GM18520 (cell line): Measurements from ENCODE around the gene CCNT2.
"Not testable (repeated sequence)": the region's sequence is repeated elsewhere in the genome, so short reads cannot be mapped to it uniquely, and the experiment has no call there.

Experiments used
- ATAC-seq: cut with Tn5 transposase; IDR thresholded peaks from one replicate; pipeline ENCODE4 v1.9.1; 2021; ENCODE audit not compliant: unreplicated experiment

CCNT2 gene

DNA sequence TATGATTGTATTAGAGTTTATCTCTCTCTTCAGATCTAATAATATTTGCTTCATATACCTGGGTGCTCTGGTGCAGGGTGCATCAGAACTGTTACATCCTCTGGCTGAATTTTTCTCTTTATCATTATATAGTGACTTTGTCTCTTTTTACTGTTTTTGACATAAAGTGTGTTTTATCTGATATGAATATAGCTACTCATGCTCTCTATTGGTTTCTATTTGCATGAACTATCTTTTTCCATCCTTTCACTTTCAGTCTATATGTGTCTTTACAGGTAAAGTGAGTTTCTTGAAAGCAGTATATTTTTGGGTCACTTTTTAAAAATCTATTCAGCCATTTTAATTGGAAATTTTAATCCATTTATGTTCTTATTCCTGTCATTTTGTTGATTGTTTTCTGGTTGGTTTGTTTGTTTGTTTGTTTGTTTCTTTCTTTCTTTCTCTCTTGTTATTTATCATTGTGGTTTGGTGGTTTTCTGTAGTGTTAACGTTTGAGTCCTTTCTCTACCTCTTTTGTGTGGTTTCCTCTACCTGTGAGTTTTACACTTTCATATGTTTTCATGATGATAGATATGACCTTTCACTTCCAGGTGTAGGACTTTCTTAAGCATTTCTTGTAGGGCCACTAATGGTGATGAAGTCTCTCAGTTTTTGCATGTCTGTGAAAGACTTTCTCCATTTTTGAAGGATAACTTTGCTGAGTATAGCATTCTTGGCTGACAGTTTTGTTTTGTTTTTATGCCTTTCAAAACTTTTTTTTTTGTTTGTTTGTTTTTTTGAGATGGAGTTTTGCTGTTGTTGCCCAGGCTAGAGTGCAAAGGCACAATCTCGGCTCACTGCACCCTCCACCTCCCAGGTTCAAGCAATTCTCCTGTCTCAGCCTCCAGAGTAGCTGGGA lies 54.9 kb downstream of the CCNT2 start:
- no peak for ATAC-seq

DNA sequence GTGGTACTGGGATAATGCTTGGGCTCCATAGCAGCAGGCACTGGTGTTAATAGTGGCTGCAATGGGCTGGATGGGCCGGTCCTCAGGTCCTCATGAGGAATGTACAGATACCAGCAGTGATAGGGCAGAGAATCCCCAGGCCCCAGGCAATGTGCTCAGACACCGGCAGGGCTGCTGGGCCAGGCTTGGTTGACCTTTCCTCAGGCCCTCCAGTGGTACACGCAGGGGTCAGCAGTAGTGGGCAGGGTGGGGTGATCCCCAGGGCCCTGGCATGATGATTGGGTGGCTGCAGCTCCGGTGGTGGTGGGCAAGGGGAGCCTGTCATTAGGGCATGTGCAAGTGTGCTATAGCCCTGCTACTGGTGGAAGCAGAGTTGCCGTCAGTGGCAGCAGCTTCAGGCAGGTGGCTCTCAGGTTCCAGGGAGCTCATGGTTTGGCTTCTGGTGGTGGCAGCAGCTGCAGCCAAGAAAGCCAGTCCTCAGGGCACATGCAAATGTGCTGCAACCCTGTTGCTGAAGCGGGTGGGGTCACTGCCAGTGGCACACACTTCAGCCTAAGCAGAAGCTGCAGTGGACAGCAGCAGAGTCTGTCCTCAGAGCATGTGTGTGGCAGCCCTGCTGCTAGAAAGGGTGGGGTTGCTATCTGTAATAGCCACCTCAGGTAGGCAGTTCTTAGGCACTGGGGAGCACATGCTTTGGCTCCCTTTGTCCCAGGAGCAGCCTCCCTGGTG lies 56.8 kb downstream of the CCNT2 start:
- ATAC-seq, result no peak

DNA sequence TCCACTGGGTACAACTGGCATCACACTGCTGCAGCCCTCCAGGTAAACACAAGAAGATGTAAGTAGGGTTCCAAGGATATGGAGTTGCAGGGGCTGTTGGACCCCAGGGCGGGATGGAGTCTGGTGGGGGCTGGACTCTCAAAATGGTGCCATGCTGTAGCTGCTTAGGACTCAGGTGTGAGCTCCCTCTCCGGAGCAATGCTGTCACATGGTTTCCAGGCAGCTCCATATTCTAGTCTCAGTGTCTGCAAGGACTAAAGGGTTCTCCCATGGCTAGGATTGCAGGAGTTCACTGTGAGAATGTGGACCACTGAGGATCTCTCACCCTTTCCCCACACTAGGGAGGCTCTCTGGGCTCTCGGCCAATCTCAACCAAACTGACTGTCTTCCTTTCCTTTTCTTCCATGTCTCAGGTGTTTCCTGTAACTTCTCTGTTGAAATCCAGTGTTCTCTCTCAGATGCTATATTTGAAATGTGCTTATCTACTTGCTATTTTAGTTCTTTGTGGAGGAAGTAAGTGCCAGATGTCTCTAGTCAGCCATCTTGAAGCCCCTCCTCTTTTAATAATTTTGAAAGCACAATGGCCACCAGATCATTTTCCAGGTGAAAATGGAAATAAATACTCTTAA lies 57.6 kb downstream of the CCNT2 start:
- ATAC-seq, result no peak

DNA sequence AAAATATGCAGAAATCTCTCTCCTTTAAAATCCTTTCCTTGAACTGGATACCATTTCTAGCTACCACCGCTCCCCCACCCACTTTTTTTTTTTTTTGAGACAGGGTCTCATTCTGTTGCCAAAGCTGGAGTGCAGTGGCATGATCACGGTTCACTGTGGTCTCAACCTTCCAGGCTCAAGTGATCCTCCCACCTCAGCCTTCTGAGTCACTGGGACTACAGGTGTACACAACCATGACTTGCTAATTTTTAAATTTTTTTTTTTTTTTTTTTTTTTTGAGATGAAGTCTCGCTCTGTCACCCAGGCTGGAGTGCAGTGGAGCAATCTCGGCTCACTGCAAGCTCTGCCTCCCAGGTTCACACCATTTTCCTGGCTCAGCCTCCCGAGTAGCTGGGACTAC lies 58.5 kb downstream of the CCNT2 start:
- ATAC-seq, result not testable (repeated sequence)

DNA sequence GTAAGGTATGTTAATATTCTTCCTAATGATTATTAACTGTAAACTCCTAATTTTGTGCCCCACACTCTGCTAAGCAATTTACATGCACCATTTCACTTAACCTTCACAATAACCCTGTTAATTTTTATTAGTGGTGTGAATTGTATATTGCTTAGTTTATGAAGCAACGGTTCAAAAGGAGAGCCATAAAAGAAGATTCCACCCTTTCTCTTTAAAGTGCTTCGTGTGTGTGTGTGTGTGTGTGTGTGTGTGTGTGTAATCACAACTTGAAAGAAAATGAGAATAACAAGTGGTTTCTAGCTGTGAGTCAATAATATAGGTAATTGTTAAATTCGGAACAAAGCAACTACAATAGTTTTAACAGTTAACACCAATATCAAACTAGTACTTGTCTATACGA lies 60.6 kb downstream of the CCNT2 start:
- no peak for ATAC-seq

DNA sequence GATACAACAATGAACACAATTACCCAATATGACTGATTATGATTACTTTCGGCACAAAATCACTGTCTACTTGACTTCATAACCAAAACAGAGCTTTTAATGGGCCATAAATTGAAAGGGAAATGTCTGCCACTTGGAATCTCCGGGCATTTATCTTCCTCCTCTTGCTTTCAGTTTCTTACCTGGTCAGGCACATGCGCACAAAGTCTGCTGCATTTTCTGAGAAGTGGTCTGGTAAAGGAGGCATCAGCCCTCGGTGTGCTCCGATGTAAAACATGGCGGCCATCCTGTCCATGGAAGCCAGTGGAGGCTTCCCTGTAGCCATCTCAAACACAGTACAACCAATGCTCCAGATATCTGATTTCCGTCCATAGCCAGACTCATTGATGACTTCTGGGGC lies 62.0 kb downstream of the CCNT2 start:
- ATAC-seq, result no peak

DNA sequence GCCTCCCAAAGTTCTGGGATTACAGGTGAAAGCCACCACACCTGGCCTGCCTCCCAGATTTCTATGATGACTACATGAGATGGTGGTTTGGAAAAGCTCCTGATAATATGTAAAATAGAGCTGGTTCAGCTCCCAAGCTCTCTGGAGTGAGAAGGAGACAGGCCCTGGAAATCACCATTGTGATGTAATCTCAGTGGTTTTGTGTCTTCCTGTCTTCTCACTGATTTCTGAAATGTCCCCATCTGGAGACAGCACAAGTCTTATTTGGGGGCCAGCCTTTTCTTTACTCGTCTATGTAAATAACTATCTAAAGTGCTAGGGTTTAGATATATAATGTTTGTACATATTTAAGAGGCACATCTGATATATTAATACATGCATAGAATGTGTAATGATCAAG lies 64.0 kb downstream of the CCNT2 start:
- ATAC-seq, result no peak

DNA sequence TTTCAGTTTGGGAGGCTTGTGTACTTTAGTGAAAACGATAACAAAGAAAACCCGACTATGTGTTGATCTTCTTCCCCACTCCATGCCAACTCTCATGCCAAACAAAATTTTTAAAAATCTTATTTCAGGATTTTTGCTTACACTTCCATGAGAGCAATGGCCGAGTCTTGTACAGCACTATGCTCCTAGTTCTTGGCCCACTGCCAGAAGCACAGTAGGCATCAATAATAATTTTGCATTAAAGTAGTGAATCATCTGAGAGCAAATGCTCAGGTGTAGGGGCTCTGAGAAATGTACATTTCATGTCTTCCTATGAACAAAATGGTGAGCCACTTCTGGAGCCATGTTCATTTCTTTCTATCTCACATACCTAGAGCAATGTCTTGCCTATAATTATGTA lies 66.4 kb downstream of the CCNT2 start:
- ATAC-seq, result no peak

DNA sequence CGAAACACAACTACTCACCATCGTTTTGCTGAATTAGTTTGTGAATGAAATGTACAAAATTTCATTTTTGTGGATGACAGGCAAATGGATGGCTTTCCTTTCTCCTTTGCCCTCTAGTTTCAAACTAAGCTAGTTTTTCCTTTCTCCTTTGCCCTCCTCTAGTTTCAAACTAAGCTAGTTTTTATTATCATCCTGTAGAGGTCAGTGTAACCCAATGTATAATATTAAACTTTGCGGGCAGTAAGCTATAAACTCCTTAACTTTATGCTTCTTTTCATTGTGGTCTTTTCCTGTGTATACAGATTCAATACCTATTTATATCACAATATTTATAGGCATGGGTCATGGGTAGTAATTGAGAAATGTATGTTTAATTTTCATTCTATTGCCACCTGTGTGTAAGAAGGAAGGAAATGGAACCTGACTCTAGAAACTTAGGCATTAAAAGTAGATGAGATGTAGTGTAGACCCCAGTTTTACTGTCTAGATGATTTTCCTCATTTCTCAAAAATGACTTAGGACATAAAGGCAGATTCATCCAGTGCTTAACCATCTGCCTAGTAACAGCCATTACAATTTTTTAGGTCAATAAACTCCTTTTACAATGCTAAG lies 70.5 kb downstream of the CCNT2 start:
- ATAC-seq, result no peak

DNA sequence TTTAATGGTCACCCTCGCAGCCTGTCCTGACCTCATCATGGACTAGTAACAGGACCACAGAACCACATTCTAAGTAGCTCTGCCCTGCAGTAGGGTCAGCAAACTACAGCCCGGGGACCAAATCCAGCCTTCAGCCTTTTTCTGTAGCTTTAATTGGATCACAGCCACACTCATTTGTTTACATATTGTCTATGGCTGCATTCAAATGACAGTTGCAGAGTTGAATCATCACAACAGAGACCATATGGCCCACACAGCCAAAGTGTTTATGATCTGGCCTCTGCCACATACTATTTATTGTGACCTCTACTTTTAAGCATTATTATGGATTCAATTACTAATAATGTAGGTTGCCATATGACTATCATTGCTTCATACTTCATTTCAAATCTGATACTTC lies 80.9 kb downstream of the CCNT2 start:
- ATAC-seq, result no peak

DNA sequence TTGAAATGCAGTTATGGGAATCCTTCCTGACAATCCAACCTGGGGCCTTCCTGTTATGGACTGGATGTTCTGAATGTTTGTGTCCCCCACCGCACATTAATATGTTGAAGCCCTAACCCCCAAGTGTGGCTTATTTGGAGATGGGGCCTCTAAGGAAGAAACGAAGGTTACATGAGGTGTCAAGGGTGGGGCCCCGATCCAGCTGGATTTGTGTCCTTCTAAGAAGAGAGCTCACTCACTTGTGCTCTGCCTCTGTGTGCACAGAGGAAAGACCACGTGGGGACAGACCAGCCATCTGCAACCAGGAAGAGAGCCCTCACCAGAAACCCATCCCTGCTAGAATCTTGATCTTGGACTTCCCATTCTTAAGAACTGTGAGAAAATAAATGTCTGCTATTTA lies 84.2 kb downstream of the CCNT2 start:
- ATAC-seq, result no peak

DNA sequence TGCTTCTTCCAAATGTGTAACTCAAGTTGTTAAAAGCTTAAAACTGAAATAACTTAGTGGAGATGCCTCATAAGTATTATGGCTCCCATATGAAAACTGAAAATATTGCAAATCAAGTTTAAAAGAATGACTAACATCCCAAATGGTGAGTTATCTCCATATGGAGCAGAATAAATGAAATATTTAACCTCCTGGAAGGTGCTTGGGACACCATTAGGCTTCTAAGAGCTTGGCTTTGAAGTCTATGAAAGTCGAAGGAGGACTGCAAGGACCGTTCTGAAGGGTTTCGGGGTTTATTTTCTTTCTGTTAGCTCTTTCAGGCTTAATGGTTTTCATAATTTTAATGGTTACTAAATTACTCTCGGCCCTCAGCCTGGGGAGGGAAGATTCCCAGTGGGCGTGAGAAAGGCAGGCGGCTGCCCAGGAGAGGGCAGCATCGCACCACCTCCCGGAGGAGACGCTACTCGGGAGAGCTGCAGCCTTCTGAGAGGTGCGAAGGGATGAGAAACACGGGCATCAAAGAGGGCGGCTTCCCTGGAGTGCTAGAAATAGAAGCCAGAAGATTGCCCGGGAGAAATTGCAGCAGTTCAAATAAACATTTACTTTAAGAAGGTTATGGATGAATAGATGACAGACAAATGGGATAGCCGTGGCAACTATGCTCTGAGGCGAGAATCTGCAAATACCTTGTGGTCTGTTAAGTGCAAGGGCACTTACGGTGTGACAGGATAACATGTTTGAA lies 85.6 kb downstream of the CCNT2 start:
- peak; percentile 68 for ATAC-seq

DNA sequence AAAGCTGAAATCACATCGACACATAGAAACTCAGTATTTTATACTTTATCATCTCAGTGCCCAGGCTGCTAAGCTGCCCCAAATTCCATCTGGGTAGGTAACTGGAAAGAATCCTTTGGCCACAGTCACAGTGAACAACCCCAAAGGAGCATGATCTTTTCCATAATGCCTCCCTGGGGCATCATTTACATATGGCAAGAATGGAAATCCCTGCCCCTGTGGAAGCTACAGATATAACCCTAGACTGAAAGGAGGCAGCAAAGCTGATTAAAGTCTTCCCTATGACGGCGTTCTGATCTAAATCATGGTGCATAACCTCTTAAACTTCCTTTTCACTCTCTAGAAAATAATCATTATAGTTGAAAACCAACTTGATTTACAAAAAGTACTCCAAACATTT lies 87.1 kb downstream of the CCNT2 start:
- no peak for ATAC-seq
